Transverse colon (tissue), 4 donors: ENCODE measurements around the gene NDUFB3.

Source experiments
- CTCF ChIP-seq, 5 experiments: fragments of 200-600 bp in 3 of 5; fragments of 450-650 bp in 2 of 5; sonication (generic) in 3 of 5; IDR thresholded peaks; 1 replicate in 2 of 5; 2 replicates in 3 of 5; pipeline ENCODE4 v1.5.1; 2016 to 2017; ENCODE audit warnings: antibody characterized with exemption in 5 of 5, inconsistent platforms in 3 of 5, mild to moderate bottlenecking in 2 of 5, moderate library complexity in 1 of 5
- EP300 ChIP-seq: sonication (generic); formaldehyde crosslinking; IDR thresholded peaks from one replicate; pipeline ENCODE4 v1.6.1; 2017; ENCODE audit warnings: antibody characterized with exemption, low read depth
- POLR2A ChIP-seq: fragments of 450-650 bp; IDR thresholded peaks from one replicate; pipeline ENCODE4 v1.6.1; 2016; ENCODE audit warnings: antibody characterized with exemption, mild to moderate bottlenecking, moderate library complexity
- POLR2AphosphoS5 ChIP-seq, 3 donors: sonication (generic); formaldehyde crosslinking; IDR thresholded peaks; one replicate each; pipeline ENCODE4 v1.6.1; 2016; ENCODE audit warnings: antibody characterized with exemption in 3 of 3

GRCh38 chr2:201128033-201128432 is 56.2 kb downstream of the NDUFB3 start:
- TF ChIP-seq CTCF (IDR thresholded peaks at IDR 0.05): no peak
- no peak for TF ChIP-seq POLR2A
- no peak for TF ChIP-seq POLR2AphosphoS5 (IDR thresholded peaks at IDR 0.05)
- TF ChIP-seq EP300: no peak
